Nephron progenitor cell (in vitro differentiated cells): Measurements from ENCODE around the gene DNTT.

Experiments used
- DNase-seq: peaks from one replicate; pipeline ENCODE4 v3.0.0; 2021
- H3K27ac Mint-ChIP-seq: 2 replicates; pipeline ENCODE4 v1.8.0; 2021; ENCODE audit warnings: mild to moderate bottlenecking, moderate library complexity, mixed read lengths
- H3K27me3 Mint-ChIP-seq: 2 replicates; pipeline ENCODE4 v1.8.0; 2021; ENCODE audit warnings: mild to moderate bottlenecking, low read depth, mixed read lengths; ENCODE audit not compliant: poor library complexity
- H3K36me3 Mint-ChIP-seq: 2 replicates; pipeline ENCODE4 v1.8.0; 2021; ENCODE audit warnings: low read depth, mixed read lengths
- H3K4me1 Mint-ChIP-seq: 2 replicates; pipeline ENCODE4 v1.8.0; 2021; ENCODE audit warnings: mixed read lengths
- H3K4me3 Mint-ChIP-seq: 2 replicates; pipeline ENCODE4 v1.8.0; 2021; ENCODE audit warnings: mild to moderate bottlenecking, moderate library complexity, mixed read lengths
- H3K9me3 Mint-ChIP-seq: 2 replicates; pipeline ENCODE4 v1.8.0; 2021; ENCODE audit warnings: mild to moderate bottlenecking, moderate library complexity, mixed read lengths
- CTCF ChIP-seq: fragments of 200-600 bp; sonication (generic); IDR thresholded peaks from 2 replicates; pipeline ENCODE4 v1.5.0; 2021; ENCODE audit warnings: antibody characterized with exemption

The DNTT gene

GRCh38 chr10:96327462-96327861 lies 23.2 kb downstream of the DNTT start:
- TF ChIP-seq CTCF, result no peak

DNA sequence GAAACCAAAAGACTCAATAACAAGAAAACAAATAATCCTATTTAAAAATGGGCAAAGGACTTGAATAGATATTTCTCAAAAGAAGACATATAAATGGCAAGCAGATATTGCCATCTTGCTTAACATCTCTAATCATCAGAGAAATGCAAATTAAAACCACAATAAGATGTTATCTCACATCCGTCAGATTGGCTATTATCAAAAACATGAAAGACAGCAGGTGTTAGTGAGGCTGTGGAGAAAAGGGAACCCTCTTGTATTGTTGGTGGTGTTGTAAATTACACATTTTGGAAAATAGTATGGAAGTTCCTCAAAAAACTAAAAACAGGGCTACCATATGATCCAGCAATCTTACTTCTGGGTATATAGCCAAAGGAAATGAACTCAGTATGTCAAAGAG lies 28.9 kb downstream of the DNTT start:
- no peak for DNase-seq
- Mint-ChIP-seq H3K4me3 (no peak overlapping the region), H3K4me1 (peaks cover 9% of the 10 kb centered on the region), H3K27ac (no peak overlapping the region), H3K27me3 (peaks cover 6% of the 10 kb centered on the region), H3K36me3 (no peaks in the 10 kb centered on the region), H3K9me3 (no peaks in the 10 kb centered on the region)
- no peak for TF ChIP-seq CTCF

More at GRCh38 chr10:96327462-96327861, 23.2 kb downstream of the DNTT start:
- Mint-ChIP-seq H3K36me3 (no peaks in the 10 kb centered on the region), H3K4me1 (peaks cover 9% of the 10 kb centered on the region), H3K9me3 (no peaks in the 10 kb centered on the region), H3K27me3 (peaks cover 3% of the 10 kb centered on the region), H3K4me3 (no peak overlapping the region), H3K27ac (no peak overlapping the region)
- DNase-seq, result no peak

- no peak overlapping the region for H3K4me3 Mint-ChIP-seq
- no peak overlapping the region for H3K27ac Mint-ChIP-seq
Observed at GRCh38 chr10:96334616-96335526, 30.6 kb downstream of the DNTT start.

GRCh38 chr10:96337106-96337505 lies 32.9 kb downstream of the DNTT start:
- no peak for TF ChIP-seq CTCF
- H3K27ac Mint-ChIP-seq, result no peak overlapping the region
- H3K9me3 Mint-ChIP-seq, result no peaks in the 10 kb centered on the region
- no peak for DNase-seq
- H3K4me3 Mint-ChIP-seq, result no peak overlapping the region
- H3K36me3 Mint-ChIP-seq, result no peaks in the 10 kb centered on the region
- H3K4me1 Mint-ChIP-seq, result no peaks in the 10 kb centered on the region
- H3K27me3 Mint-ChIP-seq, result peaks cover 3% of the 10 kb centered on the region

More at GRCh38 chr10:96334616-96335526, 30.6 kb downstream of the DNTT start:
- Mint-ChIP-seq H3K9me3 (no peaks in the 10 kb centered on the region), H3K36me3 (no peaks in the 10 kb centered on the region), H3K4me1 (peaks cover 4% of the 10 kb centered on the region), H3K27me3 (peaks cover 3% of the 10 kb centered on the region)
- TF ChIP-seq CTCF, result peak; percentile 78
- DNase-seq, result peak; percentile 46

DNA sequence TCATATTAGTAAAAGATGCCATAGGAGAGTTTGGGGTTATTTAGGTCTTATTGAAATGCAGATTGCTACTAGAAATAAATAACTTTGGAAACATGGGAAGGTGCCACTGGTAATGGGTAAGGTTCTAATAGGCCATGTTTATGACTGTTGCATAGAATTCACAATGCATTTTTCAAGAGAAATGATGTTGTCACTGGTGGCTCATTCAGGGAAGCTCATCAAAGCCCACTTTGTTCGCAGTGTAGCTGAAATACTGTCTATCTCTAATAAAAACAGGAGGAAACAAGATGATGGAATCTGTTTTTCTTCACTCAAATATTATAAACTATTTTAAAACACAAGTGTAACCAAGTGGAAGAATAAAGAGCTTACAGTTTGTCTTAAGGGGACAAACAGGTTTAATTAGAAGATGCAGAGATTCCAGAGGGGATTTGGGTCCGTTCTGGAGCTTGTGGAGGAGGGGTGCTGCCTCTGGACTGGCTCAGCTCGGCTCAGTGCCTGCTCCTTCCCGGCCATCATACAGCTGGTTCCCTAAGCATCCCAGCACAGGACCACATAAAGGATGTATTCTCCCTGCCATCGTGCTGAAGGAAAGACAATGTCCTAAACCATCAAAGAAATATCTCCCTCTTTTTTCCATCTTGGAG lies 34.2 kb downstream of the DNTT start:
- Mint-ChIP-seq H3K4me3 (no peak overlapping the region), H3K4me1 (no peaks in the 10 kb centered on the region), H3K27me3 (peaks cover 3% of the 10 kb centered on the region), H3K36me3 (no peaks in the 10 kb centered on the region), H3K27ac (no peak overlapping the region), H3K9me3 (no peaks in the 10 kb centered on the region)
- no peak for DNase-seq
- no peak for TF ChIP-seq CTCF
